Upper lobe of left lung (tissue), 6 donors: ENCODE results near the gene ZNF280A. TPM values are rescaled to one million over a fixed set of nuclear protein-coding genes. Genes with fewer than 3 reads are reported as not detected.

Experiments used
- ATAC-seq, 2 donors: fragments of 200-7000 bp; cut with Tn5 transposase; one replicate each; pipeline ENCODE4 v1.9.1; 2022; ENCODE audit warnings: mild to moderate bottlenecking in 2 of 2, moderate library complexity in 2 of 2; ENCODE audit not compliant: low FRiP score in 2 of 2
- DNase-seq, 2 donors: peaks; one replicate each; pipeline ENCODE4 v3.0.0-alpha.2; 2019 to 2020
- H3K27ac ChIP-seq, 4 donors: fragments of 200-600 bp; sonication (generic); one replicate each; pipeline ENCODE4 v1.5.1; 2016 to 2019
- H3K27me3 ChIP-seq, 4 donors: fragments of 200-600 bp; sonication (generic); one replicate each; pipeline ENCODE4 v1.5.1; 2017 to 2019
- H3K36me3 ChIP-seq, 4 donors: fragments of 200-600 bp; sonication (generic); one replicate each; pipeline ENCODE4 v1.5.1; 2016 to 2019
- H3K4me1 ChIP-seq, 4 donors: fragments of 200-600 bp; sonication (generic); one replicate each; pipeline ENCODE4 v1.5.1; 2018 to 2019
- H3K4me3 ChIP-seq, 4 donors: fragments of 200-600 bp; sonication (generic); one replicate each; pipeline ENCODE4 v1.5.1; 2017 to 2019; ENCODE audit warnings: mild to moderate bottlenecking in 2 of 4, moderate library complexity in 1 of 4
- H3K9me3 ChIP-seq, 4 donors: fragments of 200-600 bp; sonication (generic); one replicate each; pipeline ENCODE4 v1.5.1; 2018 to 2019
- CTCF ChIP-seq, 6 experiments: fragments of 450-650 bp in 4 of 6; fragments of 200-600 bp in 2 of 6; sonication (generic) in 2 of 6; IDR thresholded peaks; one replicate each; pipeline ENCODE4 v1.5.1; 2016 to 2019; ENCODE audit warnings: antibody characterized with exemption in 6 of 6
- EP300 ChIP-seq, 4 donors: sonication (generic); formaldehyde crosslinking; IDR thresholded peaks; one replicate each; pipeline ENCODE4 v1.5.1; 2017; ENCODE audit warnings: antibody characterized with exemption in 4 of 4, control low read depth in 2 of 4
- POLR2A ChIP-seq, 4 donors: fragments of 450-650 bp; IDR thresholded peaks; one replicate each; pipeline ENCODE4 v1.5.1; 2016 to 2017; ENCODE audit warnings: antibody characterized with exemption in 4 of 4, mild to moderate bottlenecking in 2 of 4
- POLR2AphosphoS5 ChIP-seq, 2 donors: sonication (generic); formaldehyde crosslinking; IDR thresholded peaks; one replicate each; pipeline ENCODE4 v1.5.1; 2017; ENCODE audit warnings: antibody characterized with exemption in 2 of 2
- WGBS, 2 donors: methylation state at CpG; one replicate each; pipeline ENCODE4 v1.1.5; 2017 to 2018; 5-methylcytosine and 5-hydroxymethylcytosine counted together
- total RNA-seq, 6 donors: library from RNA; depleted of rRNA in 4 of 6; stranded (reverse); fragments of >200 nt in 4 of 6; gene quantifications; one replicate each; pipeline versions ENCODE4 v1.1.0 to v1.2.1, GENCODE V29; 2016 to 2021
- donor health status: DM: no; HTN: no; CAD: no; lungs with moderate emphysema.
- donor health status: DM: no; HTN: yes; CAD: no; lungs with severe emphysema.

Gene ZNF280A
- total RNA-seq, 6 donors from 2014 or later: not detected

- ATAC-seq: peak in 1 of 2 donors; percentile 43
These were observed 26.4 kb upstream of the ZNF280A start for GRCh38 chr22:22546490-22546889.

GRCh38 chr22:22545084-22545483, 25.0 kb upstream of the ZNF280A start:
- no peak overlapping the region for H3K27ac ChIP-seq
- H3K36me3 ChIP-seq: no peaks in the 10 kb centered on the region
- TF ChIP-seq CTCF (IDR thresholded peaks at IDR 0.05) (no peak), EP300 (IDR thresholded peaks at IDR 0.05) (no peak), POLR2AphosphoS5 (IDR thresholded peaks at IDR 0.05) (no peak)
- no peak for ATAC-seq
- 79 to 100% methylated on average over 1 to 2 of the region's 2 CpGs for WGBS, 2 donors
- H3K27me3 ChIP-seq: no peaks in the 10 kb centered on the region
- H3K9me3 ChIP-seq: no peaks in the 10 kb centered on the region
- H3K4me1 ChIP-seq: no peaks in the 10 kb centered on the region
- no peak for DNase-seq
- no peak overlapping the region for H3K4me3 ChIP-seq

More at GRCh38 chr22:22546490-22546889, 26.4 kb upstream of the ZNF280A start:
- Histone ChIP-seq H3K36me3 (no peaks in the 10 kb centered on the region), H3K4me3 (no peak overlapping the region), H3K27ac (no peak overlapping the region), H3K4me1 (no peaks in the 10 kb centered on the region), H3K27me3 (no peaks in the 10 kb centered on the region), H3K9me3 (no peaks in the 10 kb centered on the region)
- TF ChIP-seq EP300 (IDR thresholded peaks at IDR 0.05): no peak
- TF ChIP-seq POLR2AphosphoS5 (IDR thresholded peaks at IDR 0.05): no peak
- TF ChIP-seq POLR2A (IDR thresholded peaks at IDR 0.05): no peak
- no peak for TF ChIP-seq CTCF (IDR thresholded peaks at IDR 0.05)
- no peak for DNase-seq
- 53 to 57% methylated on average over 5 of the region's 5 CpGs for WGBS, 2 donors

GRCh38 chr22:22538226-22538989, 18.3 kb upstream of the ZNF280A start:
- WGBS, 2 donors: 82 to 88% methylated on average over 7 of the region's 7 CpGs
- Histone ChIP-seq H3K36me3 (no peaks in the 10 kb centered on the region), H3K4me1 (no peaks in the 10 kb centered on the region), H3K27me3 (no peaks in the 10 kb centered on the region), H3K27ac (no peak overlapping the region), H3K4me3 (no peak overlapping the region), H3K9me3 (no peaks in the 10 kb centered on the region)
- DNase-seq (no peak), ATAC-seq (no peak)
- TF ChIP-seq POLR2AphosphoS5 (IDR thresholded peaks at IDR 0.05) (no peak), EP300 (IDR thresholded peaks at IDR 0.05) (no peak), CTCF (IDR thresholded peaks at IDR 0.05) (no peak), POLR2A (IDR thresholded peaks at IDR 0.05) (no peak)

- no peaks in the 10 kb centered on the region for H3K27me3 ChIP-seq
- 29 to 75% methylated on average over 1 of the region's 1 CpG for WGBS, 2 donors
- no peak overlapping the region for H3K4me3 ChIP-seq
- TF ChIP-seq POLR2A (IDR thresholded peaks at IDR 0.05) (no peak), EP300 (IDR thresholded peaks at IDR 0.05) (no peak), CTCF (IDR thresholded peaks at IDR 0.05) (no peak), POLR2AphosphoS5 (IDR thresholded peaks at IDR 0.05) (no peak)
- H3K27ac ChIP-seq: no peak overlapping the region
- DNase-seq: no peak
- H3K36me3 ChIP-seq: no peaks in the 10 kb centered on the region
- no peaks in the 10 kb centered on the region for H3K4me1 ChIP-seq
- no peaks in the 10 kb centered on the region for H3K9me3 ChIP-seq
- no peak for ATAC-seq
These were observed 16.8 kb upstream of the ZNF280A start for GRCh38 chr22:22536916-22537315.

GRCh38 chr22:22536515-22536914, 16.4 kb upstream of the ZNF280A start:
- DNase-seq: no peak
- H3K4me1 ChIP-seq: no peaks in the 10 kb centered on the region
- ATAC-seq: no peak
- no peak overlapping the region for H3K27ac ChIP-seq
- no peaks in the 10 kb centered on the region for H3K36me3 ChIP-seq
- no peak for TF ChIP-seq EP300 (IDR thresholded peaks at IDR 0.05)
- no peak for TF ChIP-seq POLR2AphosphoS5 (IDR thresholded peaks at IDR 0.05)
- no peak for TF ChIP-seq CTCF (IDR thresholded peaks at IDR 0.05)
- no peak for TF ChIP-seq POLR2A (IDR thresholded peaks at IDR 0.05)
- no peaks in the 10 kb centered on the region for H3K27me3 ChIP-seq
- H3K4me3 ChIP-seq: no peak overlapping the region
- H3K9me3 ChIP-seq: no peaks in the 10 kb centered on the region
- WGBS, 2 donors: 78 to 96% methylated on average over 6 of the region's 6 CpGs
